Endothelial cell (in vitro differentiated cells): ENCODE results near the gene MED12L. TPM values are rescaled to one million over a fixed set of nuclear protein-coding genes. Genes with fewer than 3 reads are reported as not detected.

Experiments
- DNase-seq: peaks from one replicate; pipeline ENCODE4 v3.0.0; 2021; ENCODE audit warnings: low spot score
- H3K27ac Mint-ChIP-seq: one replicate; pipeline ENCODE4 v1.8.0; 2021; ENCODE audit warnings: mixed read lengths, inconsistent platforms; ENCODE audit not compliant: unreplicated experiment
- H3K27me3 Mint-ChIP-seq: one replicate; pipeline ENCODE4 v1.8.0; 2021; ENCODE audit warnings: mild to moderate bottlenecking, moderate library complexity, mixed read lengths, inconsistent platforms; ENCODE audit not compliant: unreplicated experiment
- H3K36me3 Mint-ChIP-seq: one replicate; pipeline ENCODE4 v1.8.0; 2021; ENCODE audit warnings: mild to moderate bottlenecking, low read depth, mixed read lengths, inconsistent platforms; ENCODE audit not compliant: unreplicated experiment
- H3K4me1 Mint-ChIP-seq: one replicate; pipeline ENCODE4 v1.8.0; 2021; ENCODE audit warnings: mild to moderate bottlenecking, mixed read lengths, inconsistent platforms; ENCODE audit not compliant: unreplicated experiment
- H3K4me3 Mint-ChIP-seq: one replicate; pipeline ENCODE4 v1.8.0; 2021; ENCODE audit warnings: mild to moderate bottlenecking, mixed read lengths, inconsistent platforms; ENCODE audit not compliant: unreplicated experiment
- H3K9me3 Mint-ChIP-seq: one replicate; pipeline ENCODE4 v1.8.0; 2021; ENCODE audit warnings: mixed read lengths, inconsistent platforms; ENCODE audit not compliant: unreplicated experiment
- CTCF ChIP-seq: fragments of 200-600 bp; sonication (generic); IDR thresholded peaks from one replicate; pipeline ENCODE4 v1.5.0; 2021; ENCODE audit warnings: antibody characterized with exemption; ENCODE audit not compliant: unreplicated experiment
- total RNA-seq: library from RNA; stranded (reverse); fragmentation: NEBNext Ultra II Directional; extraction: Animal tissue kit (Norgen Biotek cat#: 25700); gene quantifications from one replicate; pipeline ENCODE4 v1.2.1, GENCODE V29; 2021; ENCODE audit not compliant: unreplicated experiment

MED12L gene
- total RNA-seq, 1 donor from 2014 or later: 4.4 TPM

GRCh38 chr3:151446002-151446340, 360.5 kb downstream of the MED12L start:
- no peak for DNase-seq
- H3K27ac Mint-ChIP-seq: no peak overlapping the region
- no peaks in the 10 kb centered on the region for H3K9me3 Mint-ChIP-seq
- peaks cover 5% of the 10 kb centered on the region for H3K36me3 Mint-ChIP-seq
- H3K4me1 Mint-ChIP-seq: no peaks in the 10 kb centered on the region
- TF ChIP-seq CTCF: no peak
- H3K4me3 Mint-ChIP-seq: no peak overlapping the region
- peaks cover 5% of the 10 kb centered on the region for H3K27me3 Mint-ChIP-seq

GRCh38 chr3:151452368-151452767, 366.9 kb downstream of the MED12L start:
- H3K27me3 Mint-ChIP-seq: no peaks in the 10 kb centered on the region
- no peak for TF ChIP-seq CTCF
- no peak for DNase-seq

GRCh38 chr3:151452841-151453240, 367.4 kb downstream of the MED12L start:
- TF ChIP-seq CTCF: no peak
- Mint-ChIP-seq H3K36me3 (no peaks in the 10 kb centered on the region), H3K4me1 (no peaks in the 10 kb centered on the region), H3K27ac (no peak overlapping the region), H3K9me3 (no peaks in the 10 kb centered on the region), H3K27me3 (no peaks in the 10 kb centered on the region), H3K4me3 (no peak overlapping the region)
- DNase-seq: no peak

More at GRCh38 chr3:151452368-151452767, 366.9 kb downstream of the MED12L start:
- Mint-ChIP-seq H3K4me1 (no peaks in the 10 kb centered on the region), H3K9me3 (no peaks in the 10 kb centered on the region), H3K4me3 (no peak overlapping the region), H3K36me3 (peaks cover 1% of the 10 kb centered on the region), H3K27ac (no peak overlapping the region)

- no peak for TF ChIP-seq CTCF
- no peak overlapping the region for H3K4me3 Mint-ChIP-seq
- no peaks in the 10 kb centered on the region for H3K27me3 Mint-ChIP-seq
Observed at GRCh38 chr3:151456065-151456464, 370.6 kb downstream of the MED12L start.

GRCh38 chr3:151459358-151459757, 373.9 kb downstream of the MED12L start:
- H3K27ac Mint-ChIP-seq: no peak overlapping the region
- DNase-seq: no peak
- no peak for TF ChIP-seq CTCF
- H3K4me1 Mint-ChIP-seq: peaks cover 8% of the 10 kb centered on the region
- no peaks in the 10 kb centered on the region for H3K36me3 Mint-ChIP-seq
- H3K27me3 Mint-ChIP-seq: no peaks in the 10 kb centered on the region
- H3K4me3 Mint-ChIP-seq: no peak overlapping the region
- H3K9me3 Mint-ChIP-seq: no peaks in the 10 kb centered on the region

More at GRCh38 chr3:151456065-151456464, 370.6 kb downstream of the MED12L start:
- no peak for DNase-seq
- no peaks in the 10 kb centered on the region for H3K9me3 Mint-ChIP-seq
- H3K27ac Mint-ChIP-seq: no peak overlapping the region
- no peaks in the 10 kb centered on the region for H3K36me3 Mint-ChIP-seq
- peaks cover 6% of the 10 kb centered on the region for H3K4me1 Mint-ChIP-seq
